DMS153 (cell line): ENCODE results near the gene ARHGEF4.
"Not testable (repeated sequence)": the region's sequence is repeated elsewhere in the genome, so short reads cannot be mapped to it uniquely, and the experiment has no call there.

ENCODE experiments used
- DNase-seq: peaks from one replicate; lab custom pipeline; 2025; lab: John Stamatoyannopoulos, UW

Gene ARHGEF4

DNA sequence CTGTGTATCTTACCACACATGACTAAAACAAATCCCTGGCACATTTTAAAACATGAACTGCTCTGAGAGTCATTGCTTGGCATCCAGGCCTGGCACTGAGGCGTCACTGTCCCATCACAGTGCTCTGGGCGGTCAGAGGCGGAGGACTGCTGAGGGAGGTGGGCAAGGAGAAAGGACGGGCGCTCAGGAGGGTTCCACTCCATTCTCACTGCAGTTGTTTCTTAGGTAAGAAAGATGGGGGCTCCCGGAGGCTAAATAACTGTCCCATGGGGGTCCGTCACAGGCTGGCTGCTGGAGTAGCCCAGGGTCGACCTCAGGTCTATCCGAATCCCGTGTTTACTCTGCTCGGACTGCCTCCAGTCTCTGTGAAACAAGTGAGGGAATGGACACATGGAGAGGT is 139.0 kb downstream of the ARHGEF4 start:
- DNase-seq: no peak

DNA sequence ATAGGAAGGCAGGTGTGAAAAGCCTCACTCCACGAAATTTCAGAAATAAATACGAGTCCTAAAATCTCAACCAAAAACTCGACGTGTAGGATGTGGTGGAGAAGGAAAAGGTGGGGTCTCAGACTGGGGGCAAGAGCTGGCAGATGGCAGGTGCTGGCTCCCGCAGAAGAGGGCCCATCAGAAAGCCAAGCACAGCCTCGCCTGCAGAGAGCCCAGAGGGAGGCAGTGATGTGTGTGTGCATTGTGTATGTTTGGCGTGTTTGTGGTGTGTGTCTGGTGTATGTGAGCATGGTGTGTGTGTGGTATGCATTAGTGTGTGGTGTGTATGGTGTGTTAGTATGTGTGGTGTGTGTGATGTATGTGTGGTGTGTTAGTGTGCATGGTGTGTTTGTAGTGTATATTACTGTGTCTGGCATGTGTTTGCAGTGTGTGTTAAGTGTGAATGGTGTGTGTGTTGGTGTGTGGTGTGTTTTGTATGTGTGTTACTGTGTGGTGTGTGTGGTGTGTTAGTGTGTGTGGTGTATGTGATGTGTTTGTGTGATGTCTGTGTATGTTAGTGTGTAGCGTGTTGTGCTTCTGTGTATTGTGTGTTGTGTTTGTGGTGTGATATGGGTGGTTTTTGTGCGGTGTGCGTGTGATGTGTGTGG is 140.0 kb downstream of the ARHGEF4 start:
- no peak for DNase-seq

DNA sequence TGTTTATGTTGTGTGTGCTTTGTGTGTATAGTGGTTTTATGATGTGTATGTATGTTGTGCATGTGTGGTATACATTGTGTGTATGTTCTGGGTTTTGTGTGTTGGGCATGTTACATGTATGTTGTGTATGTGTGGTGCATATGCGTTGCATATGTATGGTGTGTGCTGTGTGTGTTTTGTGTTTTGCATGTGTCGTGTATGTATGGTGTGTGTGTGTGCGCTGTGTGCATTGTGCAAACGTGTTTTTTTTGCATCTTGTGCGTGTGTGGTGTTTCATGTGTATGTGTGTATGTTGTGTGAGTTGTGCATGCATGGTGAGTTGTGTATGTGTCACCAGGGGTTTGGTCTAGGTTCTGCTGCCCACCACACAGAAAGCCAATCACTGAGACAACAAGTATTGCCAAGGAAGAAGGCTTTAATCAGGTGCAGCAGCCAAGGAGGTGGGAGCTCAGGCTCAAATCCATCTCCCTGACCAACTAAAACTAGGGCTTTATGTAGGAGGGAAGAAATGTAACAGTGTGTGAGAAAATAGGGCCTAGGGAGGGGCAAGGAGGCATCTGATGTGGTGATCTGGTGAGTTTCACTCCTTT is 140.8 kb downstream of the ARHGEF4 start:
- DNase-seq: no peak

DNA sequence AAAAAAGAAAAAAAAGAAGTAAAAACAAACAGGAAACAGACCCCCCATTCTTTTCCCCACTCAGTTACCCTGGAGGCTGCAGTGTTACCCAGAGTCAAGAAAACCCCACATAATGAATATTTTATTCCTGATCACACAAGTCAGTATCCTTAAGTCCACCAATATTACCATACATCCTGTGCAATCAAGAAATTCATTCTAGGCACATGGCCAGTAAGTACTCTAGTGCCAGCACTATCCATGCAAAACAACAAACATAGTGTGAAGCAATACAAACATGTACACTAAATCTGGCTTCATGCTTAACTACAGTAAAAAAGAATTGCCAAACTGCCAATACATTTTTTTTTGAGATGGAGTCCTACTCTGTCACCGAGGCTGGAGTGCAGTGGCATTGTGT is 145.0 kb downstream of the ARHGEF4 start:
- DNase-seq: no peak

DNA sequence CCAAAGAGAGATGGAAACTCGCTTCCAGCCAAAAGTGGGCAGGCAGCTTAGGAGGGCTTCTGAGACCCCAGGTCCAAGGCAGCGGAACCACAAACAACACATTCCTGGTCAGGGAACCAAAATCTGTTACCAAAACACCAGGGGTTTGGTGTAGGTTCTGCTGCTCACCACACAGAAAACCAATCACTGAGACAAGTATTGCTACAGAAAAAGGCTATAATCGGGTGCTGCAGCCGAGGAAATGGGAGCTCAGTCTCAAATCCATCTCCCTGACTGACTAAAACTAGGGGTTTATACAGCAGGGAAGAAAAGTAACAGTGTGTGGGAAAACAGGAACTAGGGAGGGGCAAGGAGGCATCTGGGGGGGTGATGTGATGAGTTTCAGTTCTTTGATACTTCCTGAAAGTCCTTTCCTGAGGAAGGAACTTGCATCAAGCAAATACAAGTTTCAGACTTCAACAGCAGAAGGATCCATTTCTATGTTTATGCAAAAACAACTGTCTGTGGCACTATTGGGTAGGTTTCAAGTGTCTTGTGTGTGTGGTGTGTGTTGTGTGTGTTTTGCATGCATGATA is 148.6 kb downstream of the ARHGEF4 start:
- no peak for DNase-seq

DNA sequence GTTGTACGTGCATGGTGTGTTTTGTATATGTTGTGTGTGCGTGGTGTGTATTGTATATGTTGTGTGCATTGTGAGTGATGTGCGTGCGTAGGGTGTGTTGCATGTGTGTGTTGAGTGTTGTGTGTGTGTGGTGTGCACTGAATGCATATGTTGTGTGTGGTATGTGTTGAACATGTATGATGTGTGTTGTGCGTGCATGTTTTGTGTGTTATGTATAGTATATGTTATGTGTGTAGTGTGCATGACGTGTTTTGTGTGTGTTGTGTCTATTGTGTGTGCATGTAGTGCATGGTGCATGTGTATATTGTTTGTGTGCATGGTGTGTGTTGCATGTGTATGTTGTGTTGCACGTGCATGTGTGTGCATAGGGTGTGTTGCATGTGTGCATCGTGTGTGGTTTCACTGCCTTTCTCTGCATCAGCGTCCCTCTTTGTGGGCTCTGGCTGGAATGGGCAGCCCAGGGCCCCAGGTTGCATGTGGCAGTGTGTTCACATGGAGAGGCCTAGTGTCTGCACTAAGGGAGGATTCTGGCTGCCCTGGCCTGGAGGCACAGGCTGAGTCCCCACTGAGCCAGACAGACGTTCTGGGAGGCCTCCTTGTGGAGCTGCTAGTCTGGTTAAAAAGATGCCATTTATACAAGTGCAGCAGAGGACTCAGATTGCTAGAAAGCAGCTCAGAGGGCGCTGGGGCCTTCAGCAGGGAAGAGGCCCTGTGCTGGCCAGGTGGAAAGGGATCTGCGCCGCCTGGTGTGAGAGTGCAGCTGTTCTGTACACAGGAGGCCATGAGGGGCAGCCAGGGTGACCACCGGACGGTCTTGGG is 149.3 kb downstream of the ARHGEF4 start:
- no peak for DNase-seq

DNA sequence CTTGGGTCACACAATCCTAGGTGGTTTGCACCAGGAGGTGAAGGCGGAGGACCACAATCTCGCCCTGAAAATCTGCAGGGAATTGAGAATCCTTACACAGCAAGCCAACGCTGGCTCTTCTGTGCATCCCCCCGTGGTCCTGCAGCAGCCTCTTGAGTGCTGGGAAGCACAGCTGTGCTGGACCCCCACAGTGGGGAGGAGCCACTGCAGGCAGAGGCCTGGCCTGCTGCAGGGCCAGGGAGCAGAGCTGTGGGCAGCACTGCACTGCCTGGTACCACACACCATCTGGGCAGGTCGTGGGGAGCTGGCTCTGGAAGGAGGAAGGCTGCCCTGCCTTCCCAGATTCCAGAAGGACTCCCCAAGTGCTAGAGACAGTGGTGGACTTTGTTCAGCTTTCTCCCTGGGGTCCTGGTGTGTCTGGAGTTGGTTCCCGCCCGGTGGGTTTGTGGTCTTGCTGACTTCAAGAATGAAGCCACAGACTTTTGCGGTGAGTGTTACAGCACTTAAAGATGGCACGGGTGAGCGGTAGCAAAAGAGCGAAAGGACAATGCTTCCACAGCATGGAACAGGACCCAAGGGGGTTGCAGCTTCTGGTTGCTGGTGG is 150.3 kb downstream of the ARHGEF4 start:
- no peak for DNase-seq

DNA sequence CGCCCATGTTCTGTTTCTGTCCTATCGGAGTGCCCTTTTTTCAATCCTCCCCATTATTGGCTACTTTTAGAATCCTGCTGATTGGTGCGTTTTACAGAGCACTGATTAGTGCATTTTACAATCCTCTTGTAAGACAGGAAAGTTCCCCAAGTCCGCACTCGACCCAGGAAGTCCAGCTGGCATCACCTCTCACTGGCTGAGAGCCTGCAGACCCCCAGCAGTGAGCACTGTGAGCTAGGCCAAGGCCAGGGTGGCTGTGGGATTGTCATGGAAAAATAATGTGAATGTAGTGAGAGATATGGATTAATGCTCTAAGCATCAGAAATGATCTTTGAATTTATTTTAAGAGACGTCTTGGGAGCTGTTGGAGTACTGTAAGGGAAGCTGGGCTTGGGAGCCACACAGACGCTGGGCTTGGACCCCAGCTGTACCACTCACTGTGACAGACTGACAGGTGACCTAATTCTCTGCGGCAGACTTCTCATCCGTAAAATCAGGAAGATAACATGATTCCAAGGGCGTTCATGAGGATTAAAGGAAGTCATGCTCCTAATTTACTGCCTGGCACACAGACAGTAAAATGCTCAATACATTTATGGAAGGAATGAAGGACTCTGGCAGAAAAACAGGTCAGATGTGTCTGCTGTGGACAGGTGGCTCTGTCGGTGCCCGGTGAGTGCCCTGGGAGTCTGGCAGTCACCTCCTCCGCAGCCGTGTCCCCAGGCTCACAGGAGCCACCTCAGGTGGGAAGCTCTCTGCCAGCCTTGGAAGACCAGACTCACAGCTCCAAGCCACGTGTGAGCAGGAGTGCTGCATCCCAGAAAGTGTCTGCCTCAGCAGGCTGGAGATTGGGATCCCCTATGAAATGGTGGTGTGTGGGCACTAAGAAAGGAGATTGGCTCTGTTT is 151.1 kb downstream of the ARHGEF4 start:
- no peak for DNase-seq

DNA sequence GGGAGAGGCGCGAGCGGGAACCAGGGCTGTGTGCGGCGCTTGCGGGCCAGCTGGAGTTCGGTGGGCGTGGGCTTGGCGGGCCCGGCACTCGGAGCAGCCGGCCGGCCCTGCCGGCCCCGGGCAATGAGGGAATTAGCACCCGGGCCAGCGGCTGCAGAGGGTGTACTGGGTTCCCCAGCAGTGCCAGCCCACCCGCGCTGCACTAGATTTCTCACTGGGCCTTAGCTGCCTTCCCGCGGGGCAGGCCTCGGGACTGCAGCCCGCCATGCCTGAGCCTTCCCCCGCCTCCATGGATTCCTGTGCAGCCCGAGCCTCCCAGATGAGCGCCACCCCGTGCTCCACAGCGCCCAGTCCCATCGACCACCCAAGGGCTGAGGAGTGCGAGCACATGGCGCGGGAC is 154.7 kb downstream of the ARHGEF4 start:
- DNase-seq: not testable (repeated sequence)

DNA sequence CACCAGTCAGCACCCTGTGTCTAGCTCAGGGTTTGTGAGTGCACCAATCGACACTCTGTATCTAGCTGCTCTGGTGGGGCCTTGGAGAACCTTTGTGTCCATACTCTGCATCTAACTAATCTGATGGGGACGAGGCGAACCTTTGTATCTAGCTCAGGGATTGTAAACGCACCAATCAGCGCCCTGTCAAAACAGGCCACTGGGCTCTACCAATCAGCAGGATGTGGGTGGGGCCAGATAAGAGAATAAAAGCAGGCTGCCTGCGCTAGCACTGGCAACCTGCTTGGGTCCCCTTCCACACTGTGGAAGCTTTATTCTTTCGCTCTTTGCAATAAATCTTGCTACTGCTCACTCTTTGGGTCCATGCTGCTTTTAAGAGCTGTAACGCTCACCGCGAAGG is 155.3 kb downstream of the ARHGEF4 start:
- DNase-seq: not testable (repeated sequence)

DNA sequence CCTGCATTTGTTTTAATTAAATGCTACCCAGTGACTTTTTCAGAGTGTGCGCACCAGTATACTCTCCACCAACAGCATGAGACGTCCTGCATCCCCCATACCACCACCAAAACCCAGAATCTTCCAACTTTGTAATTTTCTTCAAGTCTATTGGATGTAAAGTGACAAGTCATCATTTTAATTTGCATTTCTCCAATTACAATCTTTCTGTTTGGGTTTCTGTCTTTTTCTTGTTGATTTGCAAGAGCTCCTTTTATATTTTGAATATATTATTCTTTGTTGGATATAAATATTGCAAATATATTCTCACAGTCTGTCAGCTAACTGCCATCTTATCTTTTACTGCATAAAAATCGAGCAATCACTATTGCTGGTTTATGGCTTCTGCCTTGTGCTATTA is 160.0 kb downstream of the ARHGEF4 start:
- DNase-seq: no peak

DNA sequence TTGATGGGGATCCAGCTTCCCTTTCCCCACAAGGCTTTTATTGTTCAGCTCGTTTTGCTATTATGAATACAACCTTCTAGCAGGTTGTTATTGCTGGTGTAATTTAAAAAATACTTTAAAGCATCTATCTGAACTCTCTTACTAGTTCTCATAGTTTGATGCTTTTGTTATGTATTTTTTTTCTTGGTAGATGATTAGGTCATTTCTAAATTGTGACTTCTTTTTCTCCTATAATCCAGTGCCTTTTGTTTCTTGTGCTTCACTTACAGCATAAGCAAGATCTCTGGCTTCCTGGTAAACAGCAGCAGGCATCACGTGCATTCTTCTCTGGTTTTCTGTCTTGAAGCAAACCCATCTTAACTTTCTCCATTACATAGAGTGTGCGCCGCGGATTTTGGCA is 160.5 kb downstream of the ARHGEF4 start:
- no peak for DNase-seq

DNA sequence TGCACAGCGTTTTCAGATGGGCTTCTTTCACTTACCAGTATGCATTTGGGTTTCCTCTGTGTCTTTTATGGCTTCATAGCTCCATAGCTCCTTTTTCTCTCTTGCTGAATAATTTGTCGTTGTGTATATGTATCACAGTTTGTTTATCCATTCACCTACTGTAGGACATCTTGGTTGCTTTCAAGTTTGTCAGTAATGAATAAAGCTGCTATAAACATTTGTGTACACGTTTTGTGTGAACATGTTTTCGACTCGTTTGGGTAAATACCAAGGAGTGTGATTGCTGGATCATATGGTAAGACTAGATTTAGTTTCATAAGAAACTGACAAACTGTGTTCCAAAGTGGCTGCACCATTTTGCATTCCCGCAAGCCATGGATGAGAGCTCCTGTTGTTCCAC is 161.8 kb downstream of the ARHGEF4 start:
- no peak for DNase-seq

DNA sequence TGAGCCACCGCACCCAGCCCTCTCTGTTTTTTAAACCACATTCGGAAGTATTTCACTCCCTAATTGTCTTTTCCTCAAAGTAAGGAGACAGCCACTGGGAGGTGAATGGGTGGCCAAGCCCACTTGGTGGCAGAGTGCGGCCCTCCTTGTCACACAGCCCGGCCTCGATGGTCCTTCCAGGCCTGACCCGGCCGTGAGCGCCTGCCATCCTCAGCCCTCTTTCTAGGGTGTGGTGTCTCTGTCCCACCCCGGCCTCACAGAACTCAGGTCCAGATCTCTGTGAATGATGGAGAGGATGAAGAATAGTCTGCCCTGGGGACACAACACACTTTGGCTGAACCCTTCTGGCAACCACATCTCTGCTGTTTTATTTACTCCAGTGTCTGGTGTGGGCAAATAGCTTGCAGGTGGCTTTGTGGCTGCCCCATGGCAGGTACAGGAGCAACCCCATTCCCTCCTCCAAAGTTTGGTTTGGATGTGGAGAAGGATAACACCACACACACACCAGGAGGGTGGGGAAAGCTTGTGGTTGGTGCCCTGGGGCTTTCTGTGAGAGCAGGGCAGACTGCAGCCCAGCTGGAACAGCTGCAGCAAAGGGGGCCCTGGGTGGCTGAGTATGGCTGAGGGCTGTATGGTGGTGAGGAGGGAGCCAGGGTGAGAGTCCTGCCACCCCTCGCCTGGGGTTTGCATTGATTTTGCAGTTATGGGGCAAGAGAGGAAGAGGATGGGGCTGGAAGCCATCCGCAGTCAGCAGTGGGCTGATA is 167.9 kb downstream of the ARHGEF4 start:
- DNase-seq: no peak

DNA sequence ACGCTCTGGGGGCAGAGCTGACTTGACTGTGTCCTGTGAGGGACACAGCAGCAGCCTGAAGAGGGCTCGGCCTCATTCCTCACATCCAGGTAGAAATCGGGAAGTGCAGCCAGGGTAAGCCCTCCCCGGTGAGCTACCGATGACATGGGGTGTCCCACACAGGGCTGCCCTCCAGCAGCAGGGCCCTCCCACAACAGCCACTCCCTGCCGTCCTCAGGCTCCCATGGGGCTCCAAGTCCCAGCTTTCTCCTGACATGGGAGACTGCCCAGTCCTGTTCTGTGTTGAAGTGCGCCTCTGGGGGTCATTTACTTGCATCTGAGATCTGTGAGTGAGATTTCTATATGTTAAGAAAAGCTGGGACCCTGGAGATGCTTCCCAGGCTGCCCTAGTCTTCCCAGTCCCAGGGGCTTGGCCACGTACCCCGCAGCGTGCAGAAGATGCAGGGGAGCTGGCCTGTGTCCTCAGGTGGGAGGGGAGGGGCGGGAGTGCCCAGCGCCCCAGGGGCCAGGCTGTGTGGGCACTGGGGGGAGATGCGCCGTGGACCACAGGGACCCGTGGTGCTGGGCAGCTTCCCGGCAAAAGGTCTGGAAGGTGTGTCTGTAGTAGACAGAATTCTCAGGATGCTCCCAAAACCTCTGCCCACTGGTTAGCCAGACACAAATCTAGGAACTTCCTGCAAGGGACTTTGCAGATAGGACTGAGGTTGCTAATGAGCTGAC is 168.7 kb downstream of the ARHGEF4 start:
- no peak for DNase-seq

DNA sequence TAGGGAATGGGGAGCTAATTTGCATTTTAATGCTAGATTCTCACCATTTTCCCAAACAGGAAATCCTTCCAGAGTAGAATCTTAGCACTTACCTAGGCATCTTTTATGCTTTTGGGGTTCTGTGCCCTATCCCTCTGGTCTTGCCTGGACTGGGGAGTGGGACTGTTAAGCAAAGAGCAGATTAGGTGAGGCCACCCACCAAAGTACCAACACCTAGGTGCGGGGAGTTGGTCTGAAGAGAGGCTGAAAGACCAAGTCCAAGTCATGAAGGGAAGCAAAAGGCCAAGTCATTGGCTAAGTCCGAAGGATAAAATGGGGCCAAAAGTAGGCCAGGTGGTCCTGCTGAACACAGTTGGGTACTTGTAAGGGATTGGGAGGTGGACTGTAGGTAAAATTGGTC is 169.8 kb downstream of the ARHGEF4 start:
- DNase-seq: no peak

DNA sequence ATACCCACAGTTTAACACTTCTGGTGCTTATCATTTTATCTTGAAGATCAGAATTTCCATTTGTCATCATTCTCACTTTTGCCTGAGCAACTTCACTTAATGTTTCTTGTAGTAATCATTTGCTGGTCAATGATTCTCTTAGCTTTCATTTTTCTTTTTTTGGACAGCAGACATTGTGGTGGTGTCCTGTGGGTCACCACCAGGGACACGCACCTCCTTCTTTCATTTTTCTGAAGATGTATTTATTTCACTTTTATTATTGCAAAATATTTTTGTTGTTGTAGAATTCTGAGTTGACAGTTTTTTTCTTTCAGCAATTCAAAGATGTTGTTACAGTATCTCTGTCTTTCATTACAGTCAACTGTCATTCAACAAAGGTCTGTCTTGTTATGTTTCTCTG is 172.3 kb downstream of the ARHGEF4 start:
- no peak for DNase-seq

DNA sequence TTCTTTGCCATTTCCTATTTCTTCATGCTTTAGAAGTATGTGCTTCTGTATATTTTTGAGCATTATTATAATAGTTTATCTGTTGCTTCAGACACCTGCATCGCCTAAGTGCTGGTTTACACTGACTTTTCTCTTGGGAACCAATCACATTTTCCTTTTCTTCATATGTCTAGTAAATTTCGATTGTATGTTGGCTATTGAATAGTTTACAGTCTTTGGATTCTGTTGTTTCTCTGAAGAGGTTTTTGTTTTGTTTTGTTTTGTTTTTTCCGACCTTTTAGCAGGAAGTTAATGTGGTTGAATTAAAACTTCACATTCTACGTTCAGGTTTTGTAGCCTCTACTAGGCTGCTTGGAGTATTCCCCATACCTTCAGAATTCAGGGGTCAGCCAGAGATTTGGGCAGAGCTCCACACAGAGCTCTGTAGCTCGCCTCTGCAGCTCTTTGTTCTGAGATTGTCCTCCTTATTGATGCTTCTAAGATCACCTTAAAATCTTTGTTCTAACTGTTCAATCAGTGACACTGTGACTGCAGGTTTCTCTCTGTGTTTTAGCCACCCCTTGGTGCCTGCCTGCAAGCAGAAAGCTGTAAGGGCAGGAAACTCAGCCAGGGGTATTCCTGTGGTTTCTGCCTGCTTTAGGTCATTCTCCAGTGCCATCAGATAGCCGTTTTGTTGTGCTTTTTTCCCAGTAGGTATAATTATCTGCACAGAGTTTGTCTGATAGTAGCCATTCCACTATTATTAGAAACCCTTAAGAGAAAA is 173.2 kb downstream of the ARHGEF4 start:
- no peak for DNase-seq

DNA sequence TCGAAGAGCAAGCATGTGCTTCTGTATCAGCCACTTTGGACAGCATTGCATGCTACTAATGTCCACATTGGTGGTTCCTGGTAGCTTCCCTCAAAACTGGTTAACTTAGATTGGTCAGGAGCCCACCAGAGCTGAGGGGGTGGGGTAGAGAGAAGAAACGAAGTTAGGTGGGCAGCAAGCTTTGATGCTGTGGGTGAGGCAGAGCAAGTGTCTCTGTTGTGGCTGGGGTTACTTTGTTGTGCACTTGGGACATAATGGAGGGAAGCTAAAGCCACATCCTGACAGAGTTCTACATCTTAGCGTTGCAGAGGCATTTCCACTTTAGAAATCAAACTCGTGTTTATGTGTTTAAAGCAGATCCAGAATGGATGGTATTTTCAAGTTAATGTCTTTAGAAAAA is 173.9 kb downstream of the ARHGEF4 start:
- DNase-seq: no peak
